Measurements from ENCODE around the gene TRAPPC14. TPM values are rescaled to one million over a fixed set of nuclear protein-coding genes. Genes with fewer than 3 reads are reported as not detected.

Gene TRAPPC14
- total and polyA plus RNA-seq, 2 of the 13 experiments (the other 11 are each of a cell fraction or from before 2014, with no cell fraction given), result 4.7 to 9.6 TPM

- TF ChIP-seq LRRFIP1 (CRISPR knock-in tag; conservative IDR thresholded peaks at IDR 0.05), result no peak
- TF ChIP-seq THAP11 (CRISPR knock-in tag; IDR thresholded peaks at IDR 0.05), result peak; percentile 55
- no peak for TF ChIP-seq ZNF639 (CRISPR knock-in tag; conservative IDR thresholded peaks at IDR 0.05)
- 0 out of 2 replicates have a peak, but pooled peaks have one; percentile 15 for TF ChIP-seq STAT6 (CRISPR knock-in tag; IDR thresholded peaks at IDR 0.05; ENCODE audit: borderline replicate concordance)
- TF ChIP-seq IKZF1 (IDR thresholded peaks at IDR 0.05), result no peak
- no peak for TF ChIP-seq ZNF326 (CRISPR knock-in tag; IDR thresholded peaks at IDR 0.05; ENCODE audit: borderline replicate concordance)
- TF ChIP-seq ZNF232 (CRISPR knock-in tag; IDR thresholded peaks at IDR 0.05; ENCODE audit: borderline replicate concordance), result no peak
- TF ChIP-seq NFIC (IDR thresholded peaks at IDR 0.05; ENCODE audit: low read length), result no peak
- peak; percentile 18; the same call in 1 of the 2 replicates for TF ChIP-seq GATAD1 (CRISPR knock-in tag; IDR thresholded peaks at IDR 0.05)
- no peak for TF ChIP-seq ZNF841 (CRISPR knock-in tag; IDR thresholded peaks at IDR 0.05; ENCODE audit: borderline replicate concordance)
- peak; percentile 31 for TF ChIP-seq ZNF557 (CRISPR knock-in tag; IDR thresholded peaks at IDR 0.05)
- no peak for TF ChIP-seq ZNF274 (CRISPR knock-in tag; IDR thresholded peaks at IDR 0.05)
- TF ChIP-seq RERE (CRISPR knock-in tag; IDR thresholded peaks at IDR 0.05; ENCODE audit: low read depth), result no peak
- no peak; the same call in 1 of the 2 replicates for TF ChIP-seq ZGPAT (CRISPR knock-in tag; IDR thresholded peaks at IDR 0.05)
- TF ChIP-seq FLYWCH1 (CRISPR knock-in tag; IDR thresholded peaks at IDR 0.05), result 0 out of 2 replicates have a peak, but pooled peaks have one; percentile 44
These were observed 31.3 kb downstream of the TRAPPC14 start, which contains the start of gene MBLAC1 (continued) for GRCh38 chr7:100126931-100127865.

Measured in HepG2 (cell line).